NCI-H2196 treated with DMSO at 0.1 percent for 48 hours (cell line): ENCODE measurements around the gene FCN1.

ENCODE experiments used
- DNase-seq: peaks from one replicate; lab custom pipeline; 2025; ENCODE audit not compliant: unreplicated experiment; lab: John Stamatoyannopoulos, UW

Gene FCN1

DNA sequence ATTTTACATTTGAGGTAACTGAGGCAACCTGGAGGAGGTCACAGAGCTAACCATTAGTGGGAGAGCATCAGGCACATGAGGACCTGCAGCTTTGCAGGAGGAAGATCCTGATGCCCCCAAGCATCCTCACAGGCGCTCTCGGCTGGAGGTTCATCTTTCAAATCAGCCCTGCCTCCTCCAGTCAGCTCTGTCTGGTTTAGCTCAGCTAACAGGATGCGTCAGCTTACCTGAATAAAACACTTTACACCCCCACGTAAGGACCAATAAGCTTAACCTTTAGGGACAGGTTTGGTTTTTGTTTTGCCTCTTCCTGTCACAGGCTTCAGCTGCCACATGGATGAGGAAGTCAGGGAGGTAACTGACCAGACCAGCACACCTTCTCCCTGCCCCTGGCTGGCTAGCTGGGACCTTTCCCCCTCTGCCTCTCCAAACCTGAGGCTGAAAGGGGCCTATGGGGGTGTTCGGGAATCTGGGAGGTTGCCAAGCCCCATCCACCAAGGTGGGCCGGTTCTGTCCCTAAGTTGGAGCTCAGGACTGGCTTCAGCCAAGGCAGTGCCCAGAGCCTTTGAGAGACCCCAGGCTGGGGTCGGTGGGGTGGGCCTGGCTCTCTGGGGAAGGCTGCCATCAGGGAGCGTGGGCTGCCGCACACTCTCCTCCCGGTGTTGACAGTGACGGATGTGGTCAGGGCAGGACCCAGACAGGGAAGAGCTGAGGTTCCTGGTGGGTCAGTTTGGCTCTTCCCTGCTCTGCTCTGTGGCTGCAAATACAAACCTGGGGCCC lies 20.0 kb upstream of the FCN1 start:
- DNase-seq, result no peak

DNA sequence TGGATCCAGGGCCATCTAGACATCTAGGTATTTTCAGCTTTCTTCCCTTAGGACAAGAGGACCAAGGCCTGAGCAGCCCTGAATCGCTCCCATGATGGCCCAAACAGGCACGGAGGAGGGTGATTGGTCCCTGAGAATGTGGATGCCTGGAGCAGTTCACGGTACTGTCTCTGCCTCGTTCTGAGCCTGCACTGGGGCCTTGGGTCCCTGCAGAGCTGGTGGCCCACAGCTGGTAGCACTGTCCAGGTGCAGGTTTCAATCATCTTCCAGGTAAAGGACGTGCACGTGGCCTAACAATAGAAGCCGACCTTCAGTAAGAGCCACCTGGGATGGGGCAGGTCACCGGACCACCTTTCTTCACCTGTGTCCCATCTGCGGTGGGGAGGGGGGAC lies 19.4 kb upstream of the FCN1 start:
- no peak for DNase-seq

DNA sequence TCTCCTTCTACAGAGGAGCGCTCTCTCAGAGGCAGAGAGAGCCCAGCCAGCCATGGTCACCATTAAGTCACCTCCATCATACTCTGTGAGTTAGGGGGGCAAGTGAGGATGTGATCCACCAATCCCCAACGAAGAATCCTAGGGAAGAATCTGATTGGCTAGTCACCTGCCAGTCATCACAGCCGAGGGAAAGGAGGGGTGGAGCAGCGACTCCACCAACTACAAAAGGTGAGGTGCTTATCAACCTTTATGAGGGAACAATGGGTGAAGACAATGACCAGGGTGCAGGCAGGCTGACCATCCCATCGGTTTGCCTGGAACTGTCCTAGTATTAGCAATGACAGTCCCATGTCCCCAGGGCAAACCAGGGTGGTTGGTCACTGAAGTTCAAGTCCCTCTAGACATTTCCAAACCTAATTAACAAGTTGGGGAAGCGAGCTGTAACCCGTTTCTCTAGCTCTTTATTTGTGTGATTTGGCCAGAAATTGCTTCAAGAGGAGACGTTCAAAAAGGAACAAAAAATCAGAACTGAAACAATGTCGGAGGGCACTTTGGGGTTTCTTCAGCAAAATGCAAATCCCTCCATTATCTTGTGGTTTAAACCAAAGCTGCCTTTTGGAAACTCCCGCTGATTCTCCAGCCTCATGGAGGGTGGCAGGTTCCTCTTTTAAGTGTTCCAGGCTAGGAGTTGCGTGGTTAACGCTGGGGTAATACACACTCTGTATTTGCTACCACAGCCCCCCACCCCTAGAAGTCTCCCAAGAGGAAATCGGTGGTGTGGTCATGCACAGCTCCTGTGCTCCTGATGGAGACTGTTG lies 18.8 kb upstream of the FCN1 start:
- DNase-seq, result no peak

DNA sequence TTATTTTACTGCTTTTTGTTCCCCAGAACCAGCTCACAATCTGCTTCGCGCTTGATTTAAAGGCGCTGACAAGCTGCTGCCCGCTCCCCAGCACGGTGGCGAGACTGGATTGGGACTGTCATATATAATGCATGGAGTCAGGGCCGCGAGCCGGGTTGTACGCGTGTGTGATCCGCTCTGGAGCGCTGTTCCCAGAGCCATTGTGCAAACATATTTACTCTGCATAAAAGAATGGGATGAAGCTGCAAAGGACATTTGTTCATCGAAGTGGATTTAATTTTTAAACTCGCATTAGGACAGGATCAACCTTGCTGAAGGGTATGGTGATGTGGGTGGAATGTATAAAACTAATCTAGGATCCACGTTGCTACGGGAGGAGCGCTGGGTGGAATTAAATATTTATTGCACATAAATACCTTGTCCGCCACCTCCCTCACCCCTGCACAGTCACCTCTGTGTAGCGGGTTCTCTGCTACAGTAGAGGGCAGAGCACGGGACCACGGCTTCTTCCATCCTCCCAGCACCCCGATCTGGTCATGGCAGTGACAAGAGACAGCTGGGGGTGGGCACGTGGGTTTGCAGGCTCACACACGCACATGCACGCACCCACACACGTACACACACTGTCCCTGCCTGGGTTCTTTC lies 18.1 kb upstream of the FCN1 start:
- DNase-seq, result no peak

DNA sequence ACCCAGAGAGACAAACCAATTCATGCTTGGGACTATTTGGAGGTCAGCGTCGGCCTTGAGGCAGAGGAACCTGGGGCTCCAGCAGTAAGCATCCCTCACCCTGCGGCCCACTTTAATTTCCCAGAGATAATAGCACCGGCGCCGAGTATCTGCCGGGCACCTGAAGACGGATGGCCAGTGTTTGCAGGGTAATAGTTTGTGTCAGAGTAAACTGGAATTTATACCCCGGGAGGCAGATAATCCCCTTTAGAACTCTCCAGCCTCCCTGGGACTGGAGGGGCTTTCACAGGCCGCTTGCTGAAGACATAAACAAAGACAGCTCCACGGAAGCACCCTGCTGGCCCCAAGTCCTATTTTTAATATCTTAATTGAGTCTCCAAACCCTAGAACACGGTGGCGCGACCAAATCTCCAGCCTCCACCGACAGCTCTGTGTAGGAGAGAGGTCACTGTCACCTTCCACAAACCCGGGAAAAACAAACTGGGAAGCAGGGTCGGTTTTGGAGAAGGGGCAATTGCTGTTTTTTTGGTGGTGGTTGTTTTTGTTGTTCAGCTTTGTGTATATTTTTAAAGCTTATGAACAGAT lies 17.4 kb upstream of the FCN1 start:
- no peak for DNase-seq

- no peak for DNase-seq
These were observed 15.5 kb upstream of the FCN1 start for GRCh38 chr9:134933076-134933659.

- DNase-seq, result no peak
These were observed 14.9 kb upstream of the FCN1 start for GRCh38 chr9:134932606-134933005.

- DNase-seq, result no peak
These were observed 14.5 kb upstream of the FCN1 start for GRCh38 chr9:134932171-134932570.

DNA sequence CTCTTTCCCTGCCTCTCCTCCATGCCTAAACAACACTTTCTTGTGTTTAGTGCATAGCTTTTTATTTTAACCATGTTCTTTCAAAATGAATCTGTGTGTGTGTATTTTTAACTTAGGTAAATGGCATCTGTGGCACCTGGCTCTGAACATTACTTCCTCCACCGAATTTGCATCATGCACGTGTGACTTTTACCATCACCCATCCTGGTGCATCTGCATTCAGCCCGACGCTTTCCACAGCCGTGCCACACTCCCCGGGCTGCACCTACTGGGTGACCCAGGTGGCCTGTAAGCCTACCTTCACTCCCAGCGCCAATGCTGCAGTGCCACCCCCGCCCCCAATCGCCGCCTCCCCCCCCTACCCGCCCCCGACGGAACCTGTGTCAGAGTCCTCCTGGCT lies 12.7 kb upstream of the FCN1 start:
- no peak for DNase-seq

DNA sequence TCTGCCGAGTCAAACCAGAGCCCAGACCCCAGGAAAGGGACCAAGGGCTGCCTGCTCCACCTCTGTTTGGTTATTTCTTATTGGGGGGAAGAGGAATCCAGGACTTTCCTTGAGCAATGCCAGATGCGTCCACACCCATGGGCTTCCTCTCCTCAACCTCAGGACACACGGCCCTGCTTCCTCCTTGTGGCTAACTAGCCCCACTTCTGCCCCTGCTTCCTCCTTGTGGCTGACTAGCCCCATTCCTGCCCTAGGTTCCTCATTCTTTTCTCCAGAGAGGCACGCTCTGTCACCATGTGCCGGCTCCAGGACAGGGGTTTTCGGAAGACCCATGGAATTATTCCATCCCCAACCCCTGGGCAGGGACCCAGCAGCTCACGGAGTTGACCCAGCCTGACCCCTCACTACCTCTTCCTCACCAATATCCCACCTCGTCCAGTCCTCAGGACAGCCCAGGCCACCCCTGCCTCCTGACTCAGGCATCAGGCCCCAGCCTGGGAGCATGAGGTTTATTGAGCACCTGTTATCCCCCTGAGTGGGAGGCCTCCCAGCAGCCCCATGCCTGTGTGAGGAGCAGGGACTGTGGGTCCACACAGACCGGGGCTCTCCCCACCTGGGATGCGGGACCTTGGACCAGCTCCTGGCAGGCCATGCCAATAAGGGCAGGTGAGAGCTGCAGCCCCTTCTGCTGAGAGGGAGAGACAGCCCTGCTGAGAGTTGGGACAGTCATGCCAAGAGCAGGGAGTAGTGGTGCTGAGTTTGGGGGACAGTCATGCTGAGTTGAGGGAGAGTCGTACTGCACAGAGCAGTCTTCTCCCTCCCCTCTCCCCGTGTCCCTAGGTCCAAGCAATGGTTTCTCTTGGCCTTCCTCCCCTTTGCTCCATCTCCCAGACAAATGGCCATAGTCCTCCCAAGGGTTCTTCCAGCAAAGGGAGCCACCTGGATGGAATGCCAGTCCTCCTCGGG lies 11.8 kb upstream of the FCN1 start:
- no peak for DNase-seq

GRCh38 chr9:134928436-134929192 lies 10.9 kb upstream of the FCN1 start:
- DNase-seq, result no peak

- no peak for DNase-seq
These were observed 7.3 kb upstream of the FCN1 start for GRCh38 chr9:134925011-134925511.

- no peak for DNase-seq
These were observed 5.8 kb upstream of the FCN1 start for GRCh38 chr9:134923466-134923865.

DNA sequence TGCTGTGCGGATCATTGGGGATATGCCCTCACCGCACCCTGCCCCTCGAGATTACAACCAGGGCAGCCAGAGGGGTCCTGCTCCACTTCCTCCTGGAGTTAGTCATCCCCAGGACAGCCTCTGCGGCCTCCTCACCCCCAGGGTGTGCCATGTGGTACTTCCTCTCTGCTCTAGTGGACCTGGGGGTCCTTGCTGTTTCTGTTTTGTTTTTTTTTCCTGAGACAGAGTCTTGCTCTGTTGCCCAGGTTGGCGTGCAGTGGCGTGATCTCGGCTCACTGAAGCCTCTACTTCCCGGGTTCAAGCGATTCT lies 5.2 kb upstream of the FCN1 start:
- DNase-seq, result no peak

DNA sequence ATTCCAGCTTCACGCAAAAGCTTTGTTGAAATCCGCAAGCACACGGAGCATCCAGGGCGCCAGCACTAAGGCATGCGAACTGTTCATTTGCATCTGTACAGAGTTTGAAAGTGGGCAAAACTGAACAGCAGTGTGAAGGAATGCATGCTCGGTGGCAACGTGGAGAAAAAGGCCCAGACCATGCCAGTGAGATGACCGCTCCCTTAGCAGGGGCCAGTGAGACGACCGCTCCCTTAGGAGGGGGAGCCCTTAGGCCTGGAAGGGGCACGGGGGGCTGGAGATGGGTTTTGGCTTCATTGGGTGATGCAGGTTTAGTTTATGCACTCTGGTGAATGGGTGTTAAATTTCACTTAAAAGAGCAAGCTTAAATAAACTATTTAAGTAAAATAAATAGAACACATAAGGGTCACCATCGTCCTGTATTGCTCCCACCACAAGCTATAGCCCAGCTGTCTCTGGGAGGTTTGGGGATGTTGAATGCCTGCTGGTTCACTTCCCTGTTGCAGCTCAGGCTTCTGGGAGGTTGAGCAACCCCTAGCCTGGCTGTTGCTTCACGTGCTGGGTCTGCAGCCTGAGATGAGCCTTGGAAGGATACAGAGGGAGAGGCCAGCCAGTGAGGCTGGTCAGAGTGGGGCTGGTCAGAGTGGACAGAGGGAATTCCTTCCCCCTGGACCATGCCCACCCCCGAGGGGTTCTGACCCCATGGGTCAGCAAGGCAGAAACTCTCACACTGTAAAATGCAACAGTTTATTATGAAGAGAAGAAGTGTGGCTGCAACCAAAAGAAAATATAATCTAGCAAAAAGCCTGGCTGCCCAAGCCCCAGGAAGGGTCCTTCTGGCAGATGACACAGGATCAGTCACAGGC lies 4.6 kb upstream of the FCN1 start:
- DNase-seq, result no peak

DNA sequence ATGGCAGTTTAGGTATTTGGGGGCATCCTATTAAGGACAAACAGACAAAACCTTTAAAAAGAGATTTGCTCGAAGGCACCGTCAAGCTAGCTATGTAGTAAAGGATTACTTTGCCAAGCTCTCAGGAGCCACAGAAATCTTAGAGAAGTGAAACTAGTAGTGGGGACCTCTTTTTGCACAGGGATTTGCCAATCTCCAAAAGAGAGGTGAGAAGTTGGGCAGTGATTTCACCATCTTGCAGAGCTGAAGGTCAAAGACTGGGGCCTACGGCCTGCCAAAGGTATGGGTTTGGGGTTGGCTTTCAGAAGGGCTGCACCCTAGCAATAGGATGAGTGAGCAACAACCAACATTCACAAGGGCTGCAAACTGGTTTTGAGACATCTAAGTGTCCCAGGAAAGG lies 1.6 kb upstream of the FCN1 start:
- DNase-seq, result no peak

- DNase-seq, result no peak
These were observed 934 bp upstream of the FCN1 start for GRCh38 chr9:134918646-134919045.

DNA sequence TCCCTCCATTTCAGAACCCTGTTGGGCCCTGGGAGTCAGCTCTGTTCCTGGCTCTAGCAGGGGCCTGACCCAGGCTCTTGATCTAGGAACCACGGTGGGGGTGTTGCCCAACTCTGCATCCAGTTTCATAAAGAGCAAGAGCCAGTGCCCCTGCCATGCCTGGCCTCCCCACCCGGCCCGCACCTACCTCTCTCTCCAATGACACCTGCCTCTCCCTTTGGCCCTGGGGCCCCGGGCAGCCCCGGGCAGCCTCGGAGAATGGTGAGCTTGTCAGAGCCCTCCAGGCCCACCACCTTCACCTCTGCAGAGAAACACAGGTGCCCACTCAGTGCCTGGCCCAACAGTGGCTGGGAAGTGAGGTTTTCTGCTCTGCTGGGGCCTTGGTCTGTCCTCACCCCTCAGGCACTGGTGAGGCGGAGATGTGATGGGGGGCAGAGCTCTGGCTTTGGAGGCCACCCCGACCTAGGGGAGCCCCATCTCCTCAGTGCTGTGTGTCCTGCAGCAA lies 1.5 kb downstream of the FCN1 start:
- DNase-seq, result no peak
